CD4-positive, alpha-beta T cell treated with Interleukin-6 for 4 hours (primary cell): ENCODE measurements around the gene GMDS.

Experiments
- DNase-seq: peaks from one replicate; pipeline ENCODE4 v3.0.0-alpha.2; 2020; ENCODE audit warnings: mixed read lengths

The GMDS gene

DNA sequence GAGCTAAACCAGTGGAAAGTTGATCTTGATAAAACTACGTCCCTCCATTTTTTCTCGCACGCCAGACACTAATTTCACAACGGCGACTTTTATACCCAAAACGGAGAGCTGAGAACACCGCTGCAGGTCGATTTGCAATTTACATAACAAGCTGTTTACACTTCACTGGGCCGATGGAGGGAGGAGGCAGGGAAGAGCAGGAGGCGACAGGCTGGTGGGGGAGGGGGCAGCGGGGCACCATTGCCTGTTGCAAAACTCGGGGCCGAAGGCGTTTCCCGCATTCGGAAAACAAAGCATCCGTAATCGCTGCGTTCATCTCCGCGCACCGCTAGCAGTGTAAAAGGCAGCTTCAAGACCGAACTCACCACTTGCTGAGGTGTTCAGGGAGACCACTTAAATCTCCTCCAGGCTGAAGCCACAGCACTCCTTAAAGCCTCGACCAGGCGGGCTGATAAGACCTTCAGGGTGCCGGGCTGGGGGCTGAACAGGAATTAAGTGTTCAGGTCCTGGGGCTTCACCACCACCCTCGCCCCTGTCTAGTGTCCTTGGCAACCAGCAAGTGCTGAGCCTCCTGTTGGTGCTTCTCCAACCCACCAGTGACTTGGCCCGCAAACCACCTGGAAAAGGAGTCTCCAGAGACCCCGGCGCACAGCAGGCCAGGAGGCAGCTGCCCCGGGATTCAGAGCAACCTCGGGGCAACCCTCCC, 637.7 kb downstream of the GMDS start:
- DNase-seq: no peak

DNA sequence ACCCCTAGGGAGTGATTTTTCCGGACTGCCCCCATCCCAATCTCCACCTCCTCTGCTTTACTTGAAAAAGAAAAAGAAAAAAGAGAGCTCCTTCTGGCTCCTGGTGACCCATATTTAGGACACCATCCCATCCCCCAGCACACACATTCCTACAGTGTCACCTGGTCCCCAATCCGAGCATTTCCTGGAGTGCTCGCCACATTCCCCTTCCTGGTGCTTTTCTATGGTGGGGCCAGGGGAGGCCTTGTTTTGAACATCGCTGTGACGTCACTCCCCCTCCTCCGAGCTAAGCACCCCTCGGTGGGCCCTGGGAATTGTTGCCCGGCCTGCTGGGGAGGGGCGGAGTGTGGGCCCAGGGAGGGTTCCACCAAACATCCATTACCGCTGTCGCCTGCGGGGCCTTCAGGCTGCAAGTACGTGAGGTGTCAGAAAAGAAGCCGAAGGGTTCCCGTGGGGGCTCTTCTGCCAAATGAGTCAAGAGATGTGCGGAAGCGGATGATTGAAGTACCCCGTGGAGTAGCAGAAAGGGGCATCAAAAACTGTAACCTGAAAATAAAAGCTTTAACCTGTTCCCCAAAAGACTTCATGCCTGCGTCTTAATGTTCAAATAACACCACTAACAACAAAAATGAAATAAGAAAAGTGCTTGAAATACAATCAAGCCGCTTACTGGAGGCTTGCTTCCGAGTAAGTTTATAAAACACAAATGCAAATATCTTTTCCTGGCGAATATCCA, 638.5 kb downstream of the GMDS start:
- no peak for DNase-seq

DNA sequence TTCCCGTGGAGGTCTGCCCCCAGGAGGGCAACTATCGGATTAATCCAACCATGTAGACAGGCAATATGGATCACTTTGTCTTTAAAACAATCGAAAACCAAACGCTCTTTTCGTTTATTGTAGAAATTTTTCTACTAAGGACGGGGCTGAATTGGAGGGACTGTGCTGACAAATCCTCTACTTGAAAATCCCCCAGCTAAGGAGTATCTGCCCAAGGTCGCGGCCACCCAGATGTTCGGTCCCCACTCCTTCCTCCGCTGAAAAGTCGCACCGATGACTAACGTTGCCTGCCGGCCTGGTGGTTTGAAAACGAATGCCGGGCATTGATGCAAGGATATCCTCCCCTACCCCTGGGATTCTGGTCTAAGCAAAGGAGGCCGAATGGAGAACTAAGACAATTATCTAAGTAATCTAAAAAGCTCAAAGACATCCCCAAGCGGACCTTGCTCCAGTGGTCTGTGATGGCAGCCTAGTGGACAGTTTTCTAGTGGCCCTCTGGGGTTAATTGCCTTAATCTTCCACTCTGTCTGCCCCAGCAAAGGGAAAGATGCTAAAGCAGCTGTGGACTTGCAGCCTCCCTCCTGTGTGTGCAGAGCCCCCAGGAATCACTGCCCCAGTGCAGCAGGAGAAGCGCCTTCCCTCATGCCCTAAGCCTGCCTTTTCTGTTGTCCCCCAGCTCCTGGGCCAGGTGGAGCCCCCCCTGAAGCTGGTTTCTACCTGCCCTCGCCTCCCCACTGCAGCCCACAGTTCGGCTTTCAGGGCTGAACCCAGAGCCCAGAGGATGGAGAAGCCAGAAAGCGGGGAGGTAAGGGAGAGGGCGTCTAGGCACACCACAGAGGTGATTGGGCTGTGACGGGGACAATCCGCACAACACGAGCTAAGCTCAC, 639.3 kb downstream of the GMDS start:
- no peak for DNase-seq

DNA sequence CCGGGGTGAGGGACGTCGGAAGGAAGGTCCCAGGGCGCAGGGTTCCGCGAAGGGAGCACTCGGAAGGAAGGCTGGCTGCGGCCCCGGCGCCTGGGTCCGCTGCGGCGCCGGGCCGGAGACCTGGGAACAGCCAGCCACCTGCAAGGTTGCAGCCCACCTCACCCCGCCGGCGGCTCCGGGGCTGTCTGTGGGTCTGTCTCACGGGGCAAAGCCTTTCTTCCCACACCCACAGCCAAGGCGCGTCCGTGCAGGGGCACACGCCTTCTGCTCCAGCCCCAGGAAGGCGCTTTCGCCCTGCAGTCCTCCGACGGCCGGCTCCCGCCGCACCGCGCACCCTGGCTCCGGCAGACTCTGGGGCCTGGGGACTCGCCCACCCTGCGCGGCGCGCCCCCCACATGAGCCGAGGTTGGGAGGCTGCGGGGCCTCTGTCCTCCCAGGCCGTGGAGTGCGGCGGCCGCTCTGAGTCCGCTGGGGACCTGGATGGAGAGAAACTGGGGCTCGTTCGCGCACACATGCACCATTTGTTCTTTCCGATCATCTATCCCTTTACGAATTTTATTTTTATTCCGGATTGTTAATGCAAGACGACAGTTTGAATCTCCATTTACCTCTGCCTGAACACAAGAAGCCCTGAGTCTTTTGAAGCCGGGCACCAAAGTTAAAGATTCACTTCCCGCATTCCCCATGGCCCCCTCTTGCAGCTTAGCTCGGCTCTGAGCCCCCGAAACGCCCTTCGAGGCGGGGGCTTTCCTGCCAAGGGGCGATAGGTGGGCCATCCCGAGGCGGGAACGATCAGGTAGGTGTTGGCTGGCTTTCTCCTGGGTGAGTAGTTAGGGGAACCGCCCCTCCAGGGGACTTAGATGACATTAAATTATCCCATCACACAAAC, 640.2 kb downstream of the GMDS start:
- no peak for DNase-seq

DNA sequence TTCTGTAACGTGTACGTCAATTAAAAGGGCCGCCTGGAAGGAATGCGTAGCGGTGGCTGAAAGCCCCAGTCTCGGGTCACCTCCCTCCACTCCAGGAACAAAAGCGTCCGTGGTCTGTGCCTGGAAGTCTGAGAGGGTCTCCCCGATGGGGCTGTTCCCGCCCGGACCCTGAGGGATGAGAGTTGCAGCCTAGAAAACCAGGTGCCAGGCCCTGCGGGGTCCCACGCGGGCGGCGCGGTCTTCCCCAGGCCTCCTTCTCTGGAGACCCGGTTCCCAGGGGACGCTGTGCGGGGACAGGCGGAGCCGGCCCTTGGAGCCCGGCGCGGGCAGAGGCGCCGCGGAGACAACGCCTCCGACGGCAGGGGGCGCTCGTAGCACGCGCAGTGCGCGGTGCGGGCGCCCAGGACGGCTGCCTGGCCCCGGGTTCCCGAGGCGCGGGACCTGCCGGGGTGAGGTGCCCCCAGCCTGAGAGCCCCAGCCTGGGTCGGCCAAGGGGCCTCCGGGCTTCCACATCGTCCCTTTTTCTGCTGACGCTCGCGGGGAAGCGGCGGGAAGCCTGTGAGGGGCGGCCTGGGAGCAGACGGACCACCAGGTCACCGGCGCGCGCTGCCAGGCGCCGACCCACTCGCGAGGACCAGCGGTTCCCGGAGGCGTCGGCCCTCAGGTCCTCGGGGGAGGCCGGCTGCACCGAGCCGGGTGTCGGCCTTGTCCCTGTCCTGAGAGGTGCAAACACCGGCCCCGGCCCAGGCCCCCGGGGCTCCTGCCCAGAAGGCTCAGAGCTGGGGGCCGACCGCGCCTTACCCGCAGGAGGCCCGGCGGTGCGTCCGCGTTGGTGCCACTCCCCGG, 641.0 kb downstream of the GMDS start:
- peak; percentile 70 for DNase-seq

DNA sequence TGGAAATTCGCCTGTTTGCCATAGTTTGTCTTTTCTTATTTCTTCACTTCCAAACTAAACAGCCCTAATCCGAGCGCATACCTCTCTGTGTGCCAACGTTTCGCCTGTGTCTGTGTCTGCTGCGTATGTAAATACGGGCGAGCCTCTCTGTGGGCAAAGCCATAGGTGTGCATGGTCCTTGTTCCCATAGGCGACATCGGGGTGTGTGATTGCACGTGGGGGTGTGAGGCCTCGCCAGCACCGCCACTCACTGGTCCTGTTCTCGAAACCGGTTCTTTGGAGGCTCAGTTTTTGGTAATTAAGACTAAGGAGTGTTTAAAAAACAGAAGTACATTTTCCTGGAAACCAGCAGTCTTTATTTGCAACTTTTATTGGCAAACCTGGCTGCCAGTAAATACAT, 641.7 kb downstream of the GMDS start:
- no peak for DNase-seq

DNA sequence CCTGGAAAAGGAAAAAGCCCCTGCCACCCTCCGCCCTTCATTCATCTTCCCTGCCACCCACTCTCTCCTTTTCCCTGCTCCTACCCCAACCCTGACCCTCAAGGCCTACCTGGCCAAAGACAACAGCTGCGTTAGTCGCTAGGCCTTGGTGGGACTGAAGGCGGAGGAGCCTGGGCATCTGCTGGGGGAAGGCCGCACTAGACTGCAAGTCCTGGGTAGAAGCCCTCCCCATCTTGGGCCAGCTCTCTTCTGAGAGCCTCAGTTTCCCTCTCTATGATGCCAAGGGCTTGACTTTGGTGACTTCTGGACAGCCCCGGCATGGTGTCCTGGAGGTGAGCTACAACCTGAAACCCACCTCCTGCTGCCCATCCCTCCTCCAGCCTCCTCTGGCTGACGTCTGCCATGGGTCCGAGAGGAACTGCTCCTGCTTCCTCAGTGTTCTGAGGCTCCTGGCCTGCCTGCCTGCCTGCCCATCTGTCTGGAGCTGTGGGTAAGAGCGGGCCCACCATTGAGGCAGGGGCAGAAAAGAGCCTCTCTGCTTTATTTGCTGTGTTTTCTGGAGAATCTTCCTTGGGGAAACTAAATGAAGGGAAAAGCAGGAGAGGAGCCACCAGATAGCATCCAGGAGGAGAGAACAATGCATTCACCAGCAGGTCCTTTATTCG, 643.2 kb downstream of the GMDS start:
- no peak for DNase-seq

DNA sequence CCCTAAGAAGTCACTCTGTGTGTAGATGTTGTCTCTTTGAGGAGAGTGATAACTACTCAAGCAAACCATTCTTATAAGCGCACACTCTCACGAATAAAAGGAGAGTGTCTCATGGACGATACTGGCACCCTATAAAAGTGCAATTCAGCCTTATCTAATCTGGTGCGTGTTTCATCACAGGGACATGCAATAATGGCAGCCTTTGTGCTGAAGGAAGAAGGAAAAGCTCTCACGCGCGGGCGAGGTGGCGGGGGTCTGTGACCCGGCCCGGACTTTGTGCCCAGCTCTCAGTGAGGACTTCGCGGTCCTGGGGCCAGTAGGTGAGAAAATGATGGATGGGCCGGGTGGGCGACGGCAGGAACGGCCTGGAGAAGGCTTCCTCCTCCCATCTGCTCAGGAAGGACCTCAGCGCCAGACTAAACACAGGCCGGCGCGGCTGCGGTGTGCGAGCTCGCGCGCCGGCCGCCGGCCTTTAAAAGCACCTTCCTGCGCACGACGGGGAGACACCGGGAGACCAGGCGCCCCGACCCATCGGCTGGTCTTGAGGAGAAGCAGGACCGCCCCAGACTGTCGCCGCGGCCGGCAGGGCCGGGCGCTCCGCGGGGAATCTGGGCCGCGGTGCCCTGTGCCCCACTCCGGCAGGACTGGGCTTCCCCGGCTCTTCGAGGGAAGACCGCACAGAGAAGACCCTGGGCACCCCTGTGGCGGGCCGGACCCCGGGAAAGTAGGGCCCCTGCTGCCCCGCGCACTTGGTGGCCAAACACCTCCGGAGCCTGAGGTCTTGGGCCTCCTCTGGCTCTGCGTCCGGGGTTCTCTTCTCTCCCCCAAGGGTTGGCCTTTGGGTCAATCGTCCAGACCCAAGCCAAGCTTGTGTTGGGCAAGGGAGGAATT, 644.0 kb downstream of the GMDS start:
- no peak for DNase-seq

DNA sequence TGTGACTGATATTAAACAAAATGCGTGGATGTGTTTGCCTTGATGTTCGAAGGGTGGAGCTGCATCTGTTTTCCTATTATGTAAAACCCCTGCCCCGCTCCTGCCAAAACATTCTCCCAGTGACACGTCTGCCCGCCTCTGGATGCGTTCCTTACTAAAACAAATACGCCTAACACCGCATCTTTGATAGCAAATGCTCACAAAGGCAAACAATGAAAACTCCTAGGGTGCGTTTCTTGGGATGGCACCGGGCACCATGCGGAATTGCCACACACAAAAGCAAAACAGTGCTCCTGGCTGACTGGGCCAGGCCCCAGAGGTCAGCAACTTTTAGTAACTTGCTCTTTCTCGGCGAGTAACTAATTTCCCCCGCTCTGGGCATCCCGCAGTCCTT, 644.6 kb downstream of the GMDS start:
- no peak for DNase-seq

DNA sequence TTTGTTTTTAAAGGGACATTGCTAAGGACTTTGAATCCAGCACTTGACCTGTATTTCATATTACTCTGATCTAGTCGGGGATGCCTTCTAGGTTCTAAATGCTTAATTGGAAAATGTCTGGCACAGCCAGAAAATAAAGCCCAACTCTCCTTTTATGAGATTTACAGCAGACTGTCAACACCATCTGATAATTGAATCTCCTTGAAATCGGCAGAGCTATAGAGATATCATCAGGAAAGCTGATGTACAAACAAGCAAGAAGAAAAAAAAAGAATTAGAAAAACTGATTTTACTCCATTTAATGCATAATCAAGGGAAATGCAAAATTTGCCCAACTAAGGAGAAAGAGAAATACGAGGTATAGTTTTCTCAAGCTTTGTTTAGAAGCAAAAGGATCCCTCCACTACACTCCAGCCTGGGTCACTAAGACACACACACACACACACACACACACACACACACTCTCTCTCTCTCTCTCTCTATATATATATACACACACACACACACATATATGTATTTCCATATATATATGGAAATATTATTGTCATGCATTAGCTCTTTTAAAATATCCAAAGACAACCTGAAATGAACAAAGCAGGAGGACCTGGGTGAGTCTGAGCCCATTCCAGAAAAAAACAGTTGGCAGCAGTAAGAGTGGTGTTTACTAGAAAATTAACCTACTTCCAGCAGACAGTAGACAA, 645.2 kb downstream of the GMDS start:
- DNase-seq: no peak

DNA sequence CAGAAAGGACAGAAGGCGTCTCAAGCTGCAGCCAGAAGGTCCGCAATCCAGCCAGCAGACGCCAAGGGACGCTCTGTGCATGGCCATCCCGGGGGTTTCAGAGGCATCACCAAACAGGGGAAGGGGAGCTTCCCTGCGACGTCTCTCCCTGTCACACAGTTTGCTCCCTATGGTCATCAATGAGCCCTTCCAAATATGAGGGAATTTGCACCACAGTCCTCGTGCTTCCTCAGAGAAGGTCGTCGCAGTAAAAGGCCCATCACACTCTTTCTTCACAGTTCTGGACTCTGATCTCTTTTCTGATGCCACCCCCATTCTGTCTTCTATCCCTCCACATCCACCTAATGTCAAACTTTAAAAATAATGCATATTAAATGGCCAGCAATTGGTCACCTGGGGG, 645.9 kb downstream of the GMDS start:
- no peak for DNase-seq

DNA sequence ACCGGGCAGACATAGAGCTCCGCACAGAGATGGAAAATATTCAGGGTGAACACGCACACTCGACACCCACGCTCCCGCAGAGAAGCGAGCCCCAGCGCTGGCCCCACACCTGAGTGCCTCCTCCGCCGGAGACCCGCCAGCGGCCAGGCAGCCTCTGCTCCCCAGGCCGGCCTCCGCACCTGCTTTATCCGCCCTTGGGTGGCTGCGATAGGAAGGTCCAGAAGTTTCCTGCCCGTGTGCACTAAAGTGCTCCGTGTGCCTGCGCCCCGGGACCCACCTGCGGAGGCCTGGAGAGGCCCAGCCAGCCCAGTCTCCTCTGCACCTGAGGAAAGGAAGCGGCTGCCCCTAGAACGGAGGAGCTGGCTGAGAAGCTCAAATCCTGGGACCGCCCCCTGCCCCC, 646.5 kb downstream of the GMDS start:
- DNase-seq: no peak

DNA sequence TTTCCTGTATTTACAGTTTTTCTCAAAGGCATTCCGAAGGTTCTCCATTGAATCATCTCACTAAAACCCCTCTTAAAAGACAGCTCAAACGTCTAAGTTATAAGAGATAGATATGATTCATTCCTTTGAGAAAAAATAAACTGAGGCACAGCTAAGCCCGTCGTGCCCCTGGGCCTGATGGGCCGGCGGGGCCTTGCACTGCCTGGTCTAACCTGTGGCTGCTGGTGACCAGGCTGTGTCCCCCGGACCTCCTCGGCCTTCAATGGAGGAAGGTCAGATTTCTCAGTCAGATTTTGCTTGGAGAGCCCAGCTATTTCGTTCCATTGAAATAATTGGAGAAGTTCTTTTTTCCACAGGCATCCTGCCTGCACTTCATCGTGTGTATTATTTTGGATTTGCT, 647.0 kb downstream of the GMDS start:
- DNase-seq: no peak

DNA sequence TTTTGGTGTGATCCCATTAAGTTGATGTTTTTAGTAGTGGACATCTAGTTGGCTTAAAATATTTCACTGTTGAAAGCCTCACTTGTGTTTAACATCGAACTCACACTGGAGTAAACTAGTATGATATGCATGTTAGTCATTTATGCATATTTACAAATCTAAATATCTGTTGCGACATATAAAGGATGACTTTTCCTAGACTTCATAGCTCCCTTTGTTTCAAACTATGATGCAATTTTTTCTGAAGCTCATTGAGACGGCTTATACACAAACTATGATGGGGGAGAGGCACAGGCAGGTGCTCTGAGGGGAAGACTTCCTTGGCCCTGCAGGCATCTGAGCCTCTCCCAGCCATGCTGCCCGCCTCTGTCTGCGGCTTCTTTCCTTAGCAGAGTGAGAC, 647.5 kb downstream of the GMDS start:
- DNase-seq: no peak

DNA sequence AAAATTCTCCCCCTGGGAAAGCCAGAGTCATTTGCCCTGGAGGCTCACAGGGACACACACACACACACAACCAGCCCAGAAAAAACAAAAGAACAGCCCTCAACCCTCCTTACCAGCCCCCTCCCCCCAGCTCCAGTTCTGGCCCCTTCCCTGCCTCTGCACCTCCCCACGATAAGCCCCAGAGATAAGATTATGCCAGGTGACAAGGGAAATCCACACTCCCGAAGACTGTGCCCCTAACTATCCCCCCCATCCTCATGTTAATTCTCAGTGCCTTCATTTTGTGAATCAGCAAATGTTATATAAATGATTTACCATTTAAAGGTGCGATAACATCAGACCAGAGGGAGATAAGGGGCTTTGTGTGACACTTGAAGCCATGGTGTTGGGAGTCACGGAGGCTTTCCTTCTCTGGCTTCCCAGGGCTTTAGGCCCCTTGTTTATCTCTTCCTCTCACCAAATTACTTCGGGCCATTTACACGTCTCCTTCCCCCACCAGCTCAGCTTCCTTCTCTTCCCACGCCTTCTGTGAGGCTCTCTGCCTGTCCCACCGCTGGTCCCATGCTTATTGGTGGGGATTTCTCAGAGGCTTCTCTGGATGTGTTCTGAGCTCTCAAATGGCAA, 648.2 kb downstream of the GMDS start:
- no peak for DNase-seq

DNA sequence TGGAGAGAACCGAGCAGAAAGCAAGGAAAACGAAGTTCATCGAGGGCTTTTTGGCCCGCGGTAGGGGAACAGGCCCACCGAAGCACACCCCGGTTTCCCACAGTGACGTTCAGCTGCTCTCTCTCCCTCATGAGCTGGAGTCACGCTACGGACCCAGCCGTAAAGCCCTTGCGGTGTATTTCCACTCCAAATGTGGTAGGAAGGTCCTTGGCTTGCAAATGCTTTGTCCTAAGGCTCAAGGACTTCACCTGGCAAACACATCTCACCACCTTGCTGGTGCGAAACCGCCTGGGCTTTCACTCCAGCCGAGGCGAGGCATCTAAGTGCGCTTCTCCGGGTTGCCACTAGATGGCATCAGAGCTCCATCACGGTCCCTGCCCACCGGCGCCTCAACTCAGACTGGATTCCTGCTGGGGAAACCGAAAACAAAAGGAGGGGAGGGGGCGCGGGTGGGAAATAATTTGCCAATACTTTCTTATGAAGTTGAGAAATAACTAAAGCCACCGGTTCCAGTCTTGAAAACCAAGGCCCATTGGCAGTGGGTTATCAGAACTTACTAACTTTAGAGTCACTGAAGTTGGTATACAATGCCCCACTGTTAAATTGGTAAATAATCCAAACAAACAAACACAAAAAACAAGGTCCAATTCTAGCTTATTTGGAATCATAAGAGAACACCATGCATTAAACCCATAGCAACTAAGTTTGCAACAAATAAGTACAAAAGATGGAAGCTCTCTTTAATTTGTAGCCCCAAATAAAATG, 649.1 kb downstream of the GMDS start:
- DNase-seq: peak; percentile 70

DNA sequence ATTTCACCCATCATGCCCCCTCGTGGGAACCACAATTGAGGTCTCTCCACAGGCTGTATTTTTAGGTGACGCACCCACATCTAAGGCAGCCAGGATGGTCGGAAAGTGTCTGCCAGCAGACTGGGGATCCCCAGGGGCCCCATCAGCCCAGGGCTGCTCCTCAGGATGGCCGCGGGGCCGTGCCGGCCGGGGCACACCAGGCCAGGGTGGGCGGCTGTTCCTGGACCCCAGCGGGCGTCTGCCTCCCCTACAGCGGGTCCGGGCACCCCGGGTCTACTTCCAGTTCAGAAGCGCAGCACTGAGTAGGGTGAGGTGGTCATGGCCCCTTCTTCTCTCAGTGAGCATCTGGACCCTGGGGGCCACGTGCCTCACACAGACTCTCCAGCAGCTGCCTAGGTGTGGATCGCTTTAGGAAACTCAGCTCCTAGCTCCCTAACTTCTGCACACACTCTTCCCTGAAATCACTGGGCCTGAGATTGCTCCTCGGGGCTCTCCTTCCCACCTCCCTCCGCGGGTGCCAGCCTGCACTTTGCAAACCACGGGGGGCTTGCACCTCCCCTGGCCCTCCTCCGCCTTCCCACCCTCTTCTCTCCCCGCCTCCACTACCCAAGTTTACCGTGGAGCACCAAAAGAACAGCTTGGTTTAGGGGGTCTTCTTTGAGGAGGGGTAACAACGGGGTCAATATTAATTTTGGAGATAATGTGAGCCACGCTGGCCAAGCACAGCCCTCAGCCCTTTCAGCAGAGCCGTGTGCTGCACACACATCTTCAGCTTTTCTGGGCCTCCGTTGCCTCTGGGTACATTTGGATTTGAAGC, 649.9 kb downstream of the GMDS start:
- DNase-seq: no peak
